ENCODE measurements around the gene STK4.

Gene STK4

DNA sequence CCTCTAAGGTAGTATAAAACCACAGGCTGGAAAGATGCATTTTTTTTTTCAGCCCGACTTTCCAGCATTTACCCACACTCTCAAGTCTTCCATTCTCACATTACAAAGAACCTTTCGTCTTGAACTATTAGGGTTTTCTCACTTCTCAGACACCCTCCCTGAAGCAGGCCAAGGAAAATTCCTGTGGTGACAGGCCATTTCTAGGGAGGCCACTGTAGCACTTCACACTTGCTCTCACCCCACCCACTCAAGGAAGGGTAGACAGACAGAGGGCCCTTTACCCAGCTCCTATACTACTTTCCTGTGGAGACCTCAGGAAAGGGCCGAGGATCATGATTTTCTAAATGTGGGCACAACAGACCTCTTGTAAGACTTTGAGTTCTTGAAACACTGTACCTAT lies 106.9 kb downstream of the STK4 start:
- no peak overlapping the region for H4K12ac ChIP-seq (ENCODE audit: low read depth, low read length)
- peak overlapping the region; percentile 93 for H4K91ac ChIP-seq (ENCODE audit: low read depth, low read length)
- H3K14ac ChIP-seq (ENCODE audit: low read length), result peak overlapping the region; percentile 64
- H3K79me2 ChIP-seq (ENCODE audit: control insufficient read depth, insufficient read depth, low read length, poor library complexity), result peaks cover 7% of the 10 kb centered on the region
- peaks cover 5 to 7% of the 10 kb centered on the region in 2 experiments for H3K36me3 ChIP-seq (ENCODE audit: control insufficient read depth in 1 of 2, insufficient read depth in 2 of 2, low read length in 2 of 2)
- peaks cover 15 to 34% of the 10 kb centered on the region in 2 experiments for H3K4me1 ChIP-seq (ENCODE audit: control insufficient read depth in 1 of 2, insufficient read depth in 2 of 2, low read length in 2 of 2)
- H4K8ac ChIP-seq (ENCODE audit: low read depth, low read length), result peak overlapping the region; percentile 45
- peak overlapping the region; percentile 88 for H2BK120ac ChIP-seq (ENCODE audit: insufficient read depth, low read length, poor library complexity)
- H3K9ac ChIP-seq (ENCODE audit: low read length), result no peak overlapping the region
- H3K18ac ChIP-seq (ENCODE audit: low read length), result peak overlapping the region; percentile 64
- H2AFZ ChIP-seq (ENCODE audit: insufficient read depth, low read length, poor library complexity), result no peak overlapping the region
- no peaks in the 10 kb centered on the region for H3K27me3 ChIP-seq (ENCODE audit: insufficient read depth, low read length)
- peak overlapping the region; percentile 7 for H3K27ac ChIP-seq (ENCODE audit: low read depth, low read length)
- no peak for DNase-seq
- H2AK5ac ChIP-seq (ENCODE audit: low read length), result peak overlapping the region; percentile 28
- H3K9me3 ChIP-seq (ENCODE audit: insufficient read depth, low read depth, low read length), result peaks cover under 1% of the 10 kb centered on the region
- H2BK5ac ChIP-seq (ENCODE audit: low read depth, low read length, poor library complexity), result peak overlapping the region; percentile 76
- H3K4ac ChIP-seq (ENCODE audit: low read depth, low read length), result no peak overlapping the region
- no peak overlapping the region for H3K23ac ChIP-seq (ENCODE audit: low read length)
- H2BK12ac ChIP-seq (ENCODE audit: low read length), result peak overlapping the region; percentile 93
- H3K4me3 ChIP-seq (ENCODE audit: low read depth, low read length), result no peak overlapping the region
- H3K79me1 ChIP-seq (ENCODE audit: low read length), result peaks cover 49% of the 10 kb centered on the region
- no CpG with 5 or more reads among the region's 3 CpGs for WGBS (ENCODE audit: extremely low coverage, insufficient coverage, insufficient read length)
- H3K4me2 ChIP-seq (ENCODE audit: low read length), result no peak overlapping the region

DNA sequence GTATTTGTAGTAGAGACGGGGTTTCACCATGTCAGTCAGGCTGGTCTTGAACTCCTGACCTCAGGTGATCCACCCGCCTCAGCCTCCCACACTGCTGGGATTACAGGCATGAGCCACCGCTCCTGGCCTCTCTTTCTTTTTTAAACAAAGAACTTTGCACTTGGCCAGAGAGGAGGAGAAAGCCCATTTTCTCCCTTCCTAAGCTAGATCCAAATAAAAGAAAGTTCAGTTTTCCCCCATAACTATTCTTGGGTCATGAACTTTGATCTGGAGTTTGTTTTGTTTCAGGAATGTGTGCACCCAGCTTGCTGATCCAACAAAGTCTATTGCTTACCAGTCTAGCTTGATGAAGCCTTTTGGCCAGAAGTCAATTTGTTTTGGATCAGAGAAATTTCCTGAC lies 111.2 kb downstream of the STK4 start:
- Histone ChIP-seq H2AFZ (ENCODE audit: insufficient read depth, low read length, poor library complexity) (no peak overlapping the region), H4K12ac (ENCODE audit: low read depth, low read length) (no peak overlapping the region), H3K9me3 (ENCODE audit: insufficient read depth, low read depth, low read length) (no peaks in the 10 kb centered on the region), H4K8ac (ENCODE audit: low read depth, low read length) (no peak overlapping the region), H3K9ac (ENCODE audit: low read length) (no peak overlapping the region), H2BK120ac (ENCODE audit: insufficient read depth, low read length, poor library complexity) (no peak overlapping the region), H3K18ac (ENCODE audit: low read length) (no peak overlapping the region), H3K4me2 (ENCODE audit: low read length) (no peak overlapping the region), H2AK5ac (ENCODE audit: low read length) (no peak overlapping the region), H3K4ac (ENCODE audit: low read depth, low read length) (no peak overlapping the region), H3K36me3 (ENCODE audit: control insufficient read depth in 1 of 2, insufficient read depth in 2 of 2, low read length in 2 of 2) (peaks cover 5 to 10% of the 10 kb centered on the region in 2 experiments), H2BK12ac (ENCODE audit: low read length) (no peak overlapping the region), H3K4me3 (ENCODE audit: low read depth, low read length) (no peak overlapping the region), H3K27ac (ENCODE audit: low read depth, low read length) (no peak overlapping the region), H3K27me3 (ENCODE audit: insufficient read depth, low read length) (no peaks in the 10 kb centered on the region), H4K91ac (ENCODE audit: low read depth, low read length) (peak overlapping the region; percentile 23), H3K4me1 (ENCODE audit: control insufficient read depth in 1 of 2, insufficient read depth in 2 of 2, low read length in 2 of 2) (peaks cover 9 to 21% of the 10 kb centered on the region in 2 experiments), H3K14ac (ENCODE audit: low read length) (no peak overlapping the region), H3K23ac (ENCODE audit: low read length) (no peak overlapping the region), H3K79me2 (ENCODE audit: control insufficient read depth, insufficient read depth, low read length, poor library complexity) (no peaks in the 10 kb centered on the region), H3K79me1 (ENCODE audit: low read length) (peaks cover 25% of the 10 kb centered on the region), H2BK5ac (ENCODE audit: low read depth, low read length, poor library complexity) (no peak overlapping the region)
- WGBS (ENCODE audit: extremely low coverage, insufficient coverage, insufficient read length), result no CpG with 5 or more reads among the region's 3 CpGs
- no peak for DNase-seq

DNA sequence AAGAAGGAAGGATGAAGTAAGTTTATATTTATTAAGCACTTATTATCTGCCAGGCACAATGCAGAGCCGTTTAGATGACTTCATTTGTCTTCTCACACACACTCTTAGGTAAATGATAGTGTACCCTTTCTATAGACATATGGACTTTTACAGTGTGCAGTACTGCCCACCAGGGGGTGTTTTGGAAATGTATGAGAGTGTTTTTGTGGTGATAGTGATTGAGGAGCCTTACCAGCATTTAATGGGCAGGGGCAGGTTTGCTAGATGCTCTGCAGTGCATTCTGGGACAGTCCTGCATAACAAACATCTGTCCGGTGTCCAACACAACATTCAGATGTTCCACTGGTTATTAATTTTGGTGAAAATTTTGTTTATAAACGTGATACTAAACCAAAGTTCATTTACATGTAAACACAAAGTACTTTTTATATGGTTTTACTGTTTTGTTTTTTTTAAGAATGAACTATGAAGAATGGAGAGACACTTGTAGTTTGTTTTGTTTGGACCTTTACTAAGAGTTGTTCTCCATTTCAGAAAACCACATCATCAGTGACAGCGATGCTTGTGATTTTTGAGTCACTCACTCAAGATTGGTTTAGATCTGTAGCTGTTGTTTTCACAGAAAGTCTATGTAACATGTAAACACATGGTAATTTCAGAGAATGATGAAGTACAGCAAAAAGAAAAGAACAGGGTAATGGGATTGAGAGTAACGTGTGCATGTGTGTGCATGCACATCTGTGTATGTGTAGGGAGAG lies 114.7 kb downstream of the STK4 start:
- no peak overlapping the region for H4K8ac ChIP-seq (ENCODE audit: low read depth, low read length)
- no peak overlapping the region for H4K12ac ChIP-seq (ENCODE audit: low read depth, low read length)
- no peak overlapping the region for H2BK5ac ChIP-seq (ENCODE audit: low read depth, low read length, poor library complexity)
- H3K27me3 ChIP-seq (ENCODE audit: insufficient read depth, low read length), result no peaks in the 10 kb centered on the region
- H2AK5ac ChIP-seq (ENCODE audit: low read length), result no peak overlapping the region
- no peak overlapping the region for H2BK12ac ChIP-seq (ENCODE audit: low read length)
- no peak overlapping the region for H2AFZ ChIP-seq (ENCODE audit: insufficient read depth, low read length, poor library complexity)
- H3K4ac ChIP-seq (ENCODE audit: low read depth, low read length), result no peak overlapping the region
- H4K91ac ChIP-seq (ENCODE audit: low read depth, low read length), result no peak overlapping the region
- H3K79me1 ChIP-seq (ENCODE audit: low read length), result peaks cover 20% of the 10 kb centered on the region
- no peak overlapping the region for H3K14ac ChIP-seq (ENCODE audit: low read length)
- H3K27ac ChIP-seq (ENCODE audit: low read depth, low read length), result no peak overlapping the region
- no peak overlapping the region for H3K23ac ChIP-seq (ENCODE audit: low read length)
- no peak overlapping the region for H3K18ac ChIP-seq (ENCODE audit: low read length)
- H3K4me3 ChIP-seq (ENCODE audit: low read depth, low read length), result no peak overlapping the region
- WGBS (ENCODE audit: extremely low coverage, insufficient coverage, insufficient read length), result no CpG with 5 or more reads among the region's 5 CpGs
- peaks cover 7 to 20% of the 10 kb centered on the region in 2 experiments for H3K4me1 ChIP-seq (ENCODE audit: control insufficient read depth in 1 of 2, insufficient read depth in 2 of 2, low read length in 2 of 2)
- no peaks in the 10 kb centered on the region for H3K79me2 ChIP-seq (ENCODE audit: control insufficient read depth, insufficient read depth, low read length, poor library complexity)
- DNase-seq, result peak; percentile 55 to 64
- H2BK120ac ChIP-seq (ENCODE audit: insufficient read depth, low read length, poor library complexity), result no peak overlapping the region
- H3K4me2 ChIP-seq (ENCODE audit: low read length), result no peak overlapping the region
- H3K9ac ChIP-seq (ENCODE audit: low read length), result no peak overlapping the region
- peaks cover 0 to 4% of the 10 kb centered on the region in 2 experiments for H3K36me3 ChIP-seq (ENCODE audit: control insufficient read depth in 1 of 2, insufficient read depth in 2 of 2, low read length in 2 of 2)
- H3K9me3 ChIP-seq (ENCODE audit: insufficient read depth, low read depth, low read length), result no peaks in the 10 kb centered on the region

DNA sequence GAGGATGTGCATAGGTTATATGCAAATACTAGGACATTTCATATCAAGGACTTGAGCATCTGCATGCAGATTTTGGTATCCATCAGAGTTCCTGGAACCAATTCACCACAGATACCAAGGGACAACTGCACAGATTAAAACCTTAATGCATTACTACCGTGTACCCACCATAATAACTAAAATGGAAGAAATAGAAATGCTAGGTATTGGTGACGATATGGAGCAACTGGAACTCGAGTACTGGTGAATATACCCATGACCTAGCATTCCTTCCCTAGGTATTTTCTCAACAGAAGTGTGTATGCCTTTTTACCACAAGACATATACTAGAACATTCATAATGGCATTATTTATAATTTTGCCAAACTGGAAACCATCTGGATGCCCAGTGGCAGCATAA lies 116.2 kb downstream of the STK4 start:
- Histone ChIP-seq H2AK5ac (ENCODE audit: low read length) (no peak overlapping the region), H2AFZ (ENCODE audit: insufficient read depth, low read length, poor library complexity) (no peak overlapping the region), H3K27me3 (ENCODE audit: insufficient read depth, low read length) (no peaks in the 10 kb centered on the region), H3K9me3 (ENCODE audit: insufficient read depth, low read depth, low read length) (no peaks in the 10 kb centered on the region), H3K18ac (ENCODE audit: low read length) (no peak overlapping the region), H3K14ac (ENCODE audit: low read length) (no peak overlapping the region), H4K12ac (ENCODE audit: low read depth, low read length) (no peak overlapping the region), H2BK120ac (ENCODE audit: insufficient read depth, low read length, poor library complexity) (no peak overlapping the region), H3K4me3 (ENCODE audit: low read depth, low read length) (no peak overlapping the region), H3K36me3 (ENCODE audit: control insufficient read depth in 1 of 2, insufficient read depth in 2 of 2, low read length in 2 of 2) (peaks cover 0 to 4% of the 10 kb centered on the region in 2 experiments), H3K4me1 (ENCODE audit: control insufficient read depth in 1 of 2, insufficient read depth in 2 of 2, low read length in 2 of 2) (peaks cover 3 to 15% of the 10 kb centered on the region in 2 experiments), H4K91ac (ENCODE audit: low read depth, low read length) (no peak overlapping the region), H2BK12ac (ENCODE audit: low read length) (no peak overlapping the region), H3K79me2 (ENCODE audit: control insufficient read depth, insufficient read depth, low read length, poor library complexity) (no peaks in the 10 kb centered on the region), H3K4ac (ENCODE audit: low read depth, low read length) (no peak overlapping the region), H2BK5ac (ENCODE audit: low read depth, low read length, poor library complexity) (no peak overlapping the region), H3K79me1 (ENCODE audit: low read length) (peaks cover 20% of the 10 kb centered on the region), H3K23ac (ENCODE audit: low read length) (no peak overlapping the region), H3K27ac (ENCODE audit: low read depth, low read length) (no peak overlapping the region), H4K8ac (ENCODE audit: low read depth, low read length) (no peak overlapping the region), H3K4me2 (ENCODE audit: low read length) (no peak overlapping the region), H3K9ac (ENCODE audit: low read length) (no peak overlapping the region)
- WGBS (ENCODE audit: extremely low coverage, insufficient coverage, insufficient read length), result no CpG with 5 or more reads among the region's 3 CpGs
- no peak for DNase-seq

All from trophoblast cell (in vitro differentiated cells and primary cell).